ENCODE results near the gene XXYLT1. TPM values are rescaled to one million over a fixed set of nuclear protein-coding genes. Genes with fewer than 3 reads are reported as not detected.

Gene XXYLT1
- total and polyA plus RNA-seq, 2 of the 4 experiments (the other 2 are of a cell fraction) = 14.7 to 18.1 TPM

- TF ChIP-seq RAD21 (IDR thresholded peaks at IDR 0.05; ENCODE audit: low read length) = no peak
Measured at GRCh38 chr3:195139091-195139875, 131.7 kb downstream of the XXYLT1 start (continued).

GRCh38 chr3:195137638-195138588, 133.0 kb downstream of the XXYLT1 start:
- no peak overlapping the region for H3K4ac ChIP-seq (ENCODE audit: low read depth, low read length)
- H3K9me3 ChIP-seq (ENCODE audit: control insufficient read depth, insufficient read depth, low read length) = no peaks in the 10 kb centered on the region; the same call in 1 of the 2 replicates
- ATAC-seq (ENCODE audit: low read depth) = no peak
- H2BK120ac ChIP-seq (ENCODE audit: low read depth, low read length) = no peak overlapping the region
- H4K8ac ChIP-seq (ENCODE audit: low read depth in 2 of 2, low read length in 2 of 2) = no peak overlapping the region
- no peak overlapping the region for H2AK5ac ChIP-seq (ENCODE audit: low read depth, low read length)
- H2BK5ac ChIP-seq (ENCODE audit: low read depth, low read length, poor library complexity, severe bottlenecking) = no peak overlapping the region
- no peak overlapping the region for H4K91ac ChIP-seq (ENCODE audit: insufficient read depth, low read depth, low read length)
- H3K14ac ChIP-seq (replicated peaks; ENCODE audit: low read depth, low read length) = no peak overlapping the region
- H3K9me1 ChIP-seq (ENCODE audit: insufficient read depth, low read length) = no peaks in the 10 kb centered on the region
- intact Hi-C loops (cut with micrococcal nuclease) = no loop called here
- H3K4me1 ChIP-seq (ENCODE audit: control insufficient read depth, insufficient read depth, low read length) = peaks cover 3% of the 10 kb centered on the region
- CTCF ChIA-PET = no interaction called here
- H3K4me3 ChIP-seq (ENCODE audit: insufficient read depth, low read depth, low read length) = no peak overlapping the region
- 0 out of 2 replicates have a peak, but pooled peaks cover 2% of the 10 kb centered on the region for H3K36me3 ChIP-seq (ENCODE audit: control insufficient read depth, insufficient read depth, low read length)
- H3K4me2 ChIP-seq (ENCODE audit: low read depth, low read length) = no peak overlapping the region
- in situ Hi-C loops (cut with MboI; ENCODE audit: low sequenced_read_pairs) = no loop called here
- WGBS, 2 experiments (ENCODE audit: extremely low coverage in 2 of 2, insufficient read length in 1 of 2) = 100% methylated on average over 3 of the region's 11 CpGs; no CpG with 5 or more reads in 1 of the 2 experiments
- H2AFZ ChIP-seq (replicated peaks; ENCODE audit: low read length, poor library complexity) = no peak overlapping the region
- TF ChIP-seq POLR2A (IDR thresholded peaks at IDR 0.05; ENCODE audit: low read depth, low read length) (no peak), RCOR1 (IDR thresholded peaks at IDR 0.05; ENCODE audit: insufficient replicate concordance, low read length) (no peak), SMC3 (IDR thresholded peaks at IDR 0.05; ENCODE audit: low read depth, low read length) (no peak), MXI1 (IDR thresholded peaks at IDR 0.05; ENCODE audit: borderline replicate concordance, low read depth, low read length) (no peak), MAZ (IDR thresholded peaks at IDR 0.05; ENCODE audit: borderline replicate concordance, low read depth, low read length) (no peak), CTCF (conservative IDR thresholded peaks at IDR 0.05; ENCODE audit: low read depth, low read length) (no peak)
- H3K27ac ChIP-seq (ENCODE audit: insufficient read depth, low read length) = no peak overlapping the region
- no peak for DNase-seq
- H3K18ac ChIP-seq (ENCODE audit: low read depth, low read length) = no peak overlapping the region
- BruUV-seq (replicated peaks) = no TSS peak
- H3K56ac ChIP-seq (ENCODE audit: extremely low read depth, insufficient read depth, low read length) = no peak overlapping the region
- no peaks in the 10 kb centered on the region for H3K27me3 ChIP-seq (ENCODE audit: control insufficient read depth, insufficient read depth, low read length)
- H2AK9ac ChIP-seq (replicated peaks; ENCODE audit: low read depth, low read length, poor library complexity) = no peak overlapping the region
- no peaks in the 10 kb centered on the region for H4K20me1 ChIP-seq (ENCODE audit: insufficient read depth, low read length)
- dilution Hi-C loops (cut with HindIII; ENCODE audit: low sequenced_read_pairs, unreplicated experiment) = no loop called here
- H3K9ac ChIP-seq (ENCODE audit: low read depth, low read length) = no peak overlapping the region
- H2BK20ac ChIP-seq (ENCODE audit: low read depth, low read length) = no peak overlapping the region
- H4K5ac ChIP-seq (ENCODE audit: low read depth, low read length) = no peak overlapping the region
- H2BK15ac ChIP-seq (ENCODE audit: low read depth, low read length) = no peak overlapping the region
- POLR2A ChIA-PET (ENCODE audit: unreplicated experiment) = no interaction called here
- H3K23ac ChIP-seq (ENCODE audit: low read depth, low read length) = no peak overlapping the region
- H3K79me1 ChIP-seq (ENCODE audit: low read depth in 1 of 2, low read length in 2 of 2) = 0 out of 4 replicates have a peak, but pooled peaks cover 4 to 8% of the 10 kb centered on the region in 2 experiments

All from IMR-90 (cell line).